K562 (cell line): ENCODE results near the gene IRS2. TPM values are rescaled to one million over a fixed set of nuclear protein-coding genes. Genes with fewer than 3 reads are reported as not detected.

Source experiments
- ATAC-seq: fragments of 200-7000 bp; cut with Tn5 transposase; 3 replicates; pipeline ENCODE4 v1.9.1; 2020; ENCODE audit warnings: moderate library complexity
- BruUV-seq: library from RNA; stranded (reverse); fragments of 400-500 nt; replicated peaks from 2 replicates; lab custom pipeline; 2021; lab: Mats Ljungman, UMichigan
- CTCF ChIA-PET: fragments of 300-600 bp; formaldehyde crosslinking; extraction: SDS; loops from one replicate; lab custom pipeline; 2021; ENCODE audit warnings: low intra/inter-chr PET ratio; lab: Yijun Ruan, JAX
- POLR2A ChIA-PET: fragments of 300-600, 350-650 bp; sonication (Branson Sonifier 250); formaldehyde crosslinking; extraction: SDS; loops from one replicate; lab custom pipeline; 2021; ENCODE audit warnings: antibody characterized with exemption, inconsistent platforms; lab: Yijun Ruan, JAX
- DNase-seq, 4 experiments: peaks; one replicate each; pipeline versions ENCODE4 v3.0.0 to v3.0.0-alpha.2; 2011 to 2018; ENCODE audit warnings: low spot score in 3 of 4, mixed read lengths in 3 of 4; ENCODE audit errors: extremely low read depth in 1 of 4
- FAIRE-seq: peaks from 2 replicates; lab custom pipeline; 2011; peaks lifted over from hg19 to GRCh38; lab: Jason Lieb, UNC
- H2AFZ ChIP-seq: 2 replicates; pipeline ENCODE4 v1.6.0; 2011; ENCODE audit warnings: low read depth, low read length, control low read depth, inconsistent platforms
- H3K27ac ChIP-seq: fragments of 200-600 bp; 3 replicates; pipeline ENCODE4 v1.8.0; 2011; ENCODE audit warnings: low read depth, mild to moderate bottlenecking, control low read depth, inconsistent platforms, low read length, moderate library complexity, mixed read lengths; ENCODE audit errors: extremely low read depth
- H3K27me3 ChIP-seq, 2 experiments: fragments of 300-600 bp in 1 of 2; 2 replicates in 1 of 2; 3 replicates in 1 of 2; pipeline versions ENCODE4 v1.6.0 to v1.8.0; 2011; ENCODE audit warnings: inconsistent platforms in 2 of 2, low read length in 2 of 2, mild to moderate bottlenecking in 1 of 2, mixed read lengths in 1 of 2, moderate library complexity in 1 of 2; ENCODE audit not compliant: control insufficient read depth in 2 of 2, insufficient read depth in 2 of 2
- H3K36me3 ChIP-seq: fragments of 300-600 bp; 3 replicates; pipeline ENCODE4 v1.8.0; 2011; ENCODE audit warnings: mild to moderate bottlenecking, low read length, inconsistent platforms; ENCODE audit not compliant: control insufficient read depth, insufficient read depth
- H3K4me1 ChIP-seq, 2 experiments: fragments of 200-600 bp in 1 of 2; replicated peaks in 1 of 2; 2 replicates in 1 of 2; 3 replicates in 1 of 2; pipeline versions ENCODE4 v1.5.1 to v1.8.0; 2011; ENCODE audit warnings: inconsistent platforms in 2 of 2, low read length in 2 of 2, mild to moderate bottlenecking in 1 of 2, mixed read lengths in 1 of 2, moderate library complexity in 1 of 2; ENCODE audit not compliant: control insufficient read depth in 2 of 2, insufficient read depth in 2 of 2
- H3K4me2 ChIP-seq: 2 replicates; pipeline ENCODE4 v1.6.1; 2011; ENCODE audit warnings: low read length, control low read depth, inconsistent platforms, mixed read lengths; ENCODE audit not compliant: insufficient read depth
- H3K4me3 ChIP-seq: fragments of 200-600 bp; sonication (generic), shearing (Covaris generic); 2 replicates; pipeline ENCODE4 v1.5.1; 2016; ENCODE audit warnings: control low read depth, inconsistent platforms
- H3K79me2 ChIP-seq: fragments of 200-600 bp; 3 replicates; pipeline ENCODE4 v1.8.0; 2011; ENCODE audit warnings: low read length, inconsistent platforms; ENCODE audit not compliant: control insufficient read depth, insufficient read depth
- H3K9ac ChIP-seq, 2 experiments: 2 replicates each; pipeline versions ENCODE4 v1.6.0 to v1.6.1; 2011; ENCODE audit warnings: low read depth in 2 of 2, low read length in 2 of 2, control low read depth in 1 of 2, inconsistent platforms in 1 of 2, mild to moderate bottlenecking in 1 of 2, mixed read lengths in 1 of 2; ENCODE audit not compliant: insufficient read depth in 1 of 2
- H3K9me1 ChIP-seq: one replicate; pipeline ENCODE4 v1.6.0; 2011; ENCODE audit warnings: inconsistent platforms, mild to moderate bottlenecking, low read length, moderate library complexity; ENCODE audit not compliant: control insufficient read depth, insufficient read depth
- H3K9me3 ChIP-seq: replicated peaks from 2 replicates; pipeline ENCODE4 v1.5.1; 2011; ENCODE audit warnings: low read depth, low read length, inconsistent platforms; ENCODE audit not compliant: control insufficient read depth, insufficient read depth
- H4K20me1 ChIP-seq: replicated peaks from 2 replicates; pipeline ENCODE4 v1.6.1; 2011; ENCODE audit warnings: low read length, inconsistent platforms, mixed read lengths; ENCODE audit not compliant: control insufficient read depth, insufficient read depth
- ARHGAP35 ChIP-seq: fragments of 450-650 bp; IDR thresholded peaks from 2 replicates; pipeline ENCODE4 v1.6.1; 2018; ENCODE audit not compliant: partially characterized antibody
- CBFB ChIP-seq: sonication (generic); formaldehyde crosslinking; IDR thresholded peaks from 2 replicates; pipeline ENCODE4 v1.4.0; 2020; ENCODE audit warnings: mild to moderate bottlenecking, missing genetic modification reagents
- JUND ChIP-seq, 2 experiments: IDR thresholded peaks; 2 replicates in 1 of 2; 3 replicates in 1 of 2; pipeline ENCODE4 v1.6.1; 2011; ENCODE audit warnings: borderline replicate concordance in 2 of 2, low read depth in 2 of 2, low read length in 2 of 2, improper control_type of control experiment in 1 of 2, missing biosample characterization in 1 of 2, missing genetic modification characterization in 1 of 2, missing genetic modification reagents in 1 of 2
- SMAD2 ChIP-seq: fragments of 150-350 bp; IDR thresholded peaks from 2 replicates; pipeline ENCODE4 v1.6.1; 2014; ENCODE audit warnings: low read depth, mild to moderate bottlenecking, low read length
- WGBS: fragments of 100-300 bp; shearing (Covaris generic); methylation state at CpG from one replicate; pipeline ENCODE4 v1.1.6; 2016; ENCODE audit warnings: low coverage, mixed read lengths; ENCODE audit not compliant: insufficient coverage; ENCODE audit errors: missing lambda C conversion rate; 5-methylcytosine and 5-hydroxymethylcytosine counted together
- in situ Hi-C: fragments of 300-500 bp; cut with MboI; formaldehyde crosslinking; loops from 4 replicates; pipeline ENCODE4 v1.15.0; 2018; ENCODE audit warnings: inconsistent platforms, mixed read lengths
- intact Hi-C: fragments of 100-400 bp; cut with micrococcal nuclease; formaldehyde crosslinking; loops from 2 replicates; pipeline ENCODE4 v1.14.2; 2022
- polyA plus RNA-seq, 8 experiments: library from polyadenylated mRNA; depleted of rRNA in 4 of 8; stranded (reverse) in 5 of 8; unstranded in 3 of 8; fragments of >200 nt; fragmentation: Nextera tagmentation in 2 of 8; fragmentation: Illumina TruSeq in 1 of 8; extraction: Ambion mirVana in 2 of 8; extraction: Trizol in 1 of 8; gene quantifications; 2 replicates each; pipeline versions ENCODE4 v1.2.1 to v1.2.3, GENCODE V29; 2011 to 2014; ENCODE audit warnings: inconsistent platforms in 1 of 8, missing spikeins in 1 of 8
- total RNA-seq, 7 experiments: library from RNA; depleted of rRNA in 6 of 7; stranded (reverse); fragments of >200 nt in 6 of 7; fragmentation: Illumina TruSeq in 2 of 7; extraction: Trizol in 2 of 7; gene quantifications; 2 replicates each; pipeline versions ENCODE4 v1.2.1 to v1.2.3, GENCODE V29; 2011 to 2021; ENCODE audit warnings: low replicate concordance in 1 of 7
- TF ChIP-seq, protein P1 (sequence below): fragments of 450-650 bp; IDR thresholded peaks from 2 replicates; pipeline ENCODE4 v1.6.1; 2018; ENCODE audit warnings: mild to moderate bottlenecking, low read depth; ENCODE audit not compliant: partially characterized antibody
- TF ChIP-seq, protein P2 (sequence below), 2 experiments: fragments of 450-650 bp in 1 of 2; sonication (generic) in 1 of 2; formaldehyde crosslinking in 1 of 2; IDR thresholded peaks in 1 of 2; conservative IDR thresholded peaks in 1 of 2; 2 replicates each; pipeline versions ENCODE4 v1.6.1 to v1.8.1; 2016 to 2023; ENCODE audit warnings: mild to moderate bottlenecking in 2 of 2, moderate library complexity in 2 of 2, inconsistent platforms in 1 of 2, missing genetic modification reagents in 1 of 2

The IRS2 gene
- total and polyA plus RNA-seq, 9 of the 15 experiments (the other 6 are each of a cell fraction or from before 2014, with no cell fraction given), result 0.36 to 4.6 (median 0.63) TPM

DNA sequence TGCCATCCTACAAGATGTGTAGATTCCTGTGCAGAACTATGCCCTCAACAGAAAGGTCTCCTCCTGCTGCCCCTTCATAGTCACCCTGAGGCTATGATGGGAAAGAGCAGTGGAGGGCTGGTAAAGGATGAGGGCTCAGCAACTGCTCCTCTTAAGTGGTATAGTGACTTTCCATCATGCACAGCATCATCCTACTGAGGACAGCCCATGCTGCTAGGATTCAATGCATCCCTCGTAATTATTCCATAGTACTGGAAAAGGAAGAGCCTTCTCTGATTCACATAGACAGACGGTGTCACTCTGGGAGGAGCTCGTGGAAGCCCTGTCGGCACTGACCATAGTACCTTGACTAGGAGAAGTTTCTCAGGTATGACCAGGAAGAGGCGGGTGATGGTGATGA is 47.6 kb upstream of the IRS2 start:
- Histone ChIP-seq H3K36me3 (no peaks in the 10 kb centered on the region), H3K27ac (no peak overlapping the region), H3K9me1 (no peaks in the 10 kb centered on the region), H4K20me1 (no peaks in the 10 kb centered on the region), H3K79me2 (no peaks in the 10 kb centered on the region), H3K27me3 (peaks cover 0 to 15% of the 10 kb centered on the region in 2 experiments; a peak in 2 of 5 replicates), H3K9me3 (no peaks in the 10 kb centered on the region), H3K9ac (no peak overlapping the region), H2AFZ (no peak overlapping the region), H3K4me1 (no peaks in the 10 kb centered on the region), H3K4me2 (no peak overlapping the region), H3K4me3 (no peak overlapping the region)
- FAIRE-seq (no peak), ATAC-seq (no peak), DNase-seq (no peak)
- no peak for TF ChIP-seq JUND (IDR thresholded peaks at IDR 0.05; ENCODE audit: borderline replicate concordance, low read depth, low read length)
- no peak for TF ChIP-seq JUND (tag; IDR thresholded peaks at IDR 0.05; ENCODE audit: borderline replicate concordance, low read depth, low read length)
- TF ChIP-seq, protein P1, sequence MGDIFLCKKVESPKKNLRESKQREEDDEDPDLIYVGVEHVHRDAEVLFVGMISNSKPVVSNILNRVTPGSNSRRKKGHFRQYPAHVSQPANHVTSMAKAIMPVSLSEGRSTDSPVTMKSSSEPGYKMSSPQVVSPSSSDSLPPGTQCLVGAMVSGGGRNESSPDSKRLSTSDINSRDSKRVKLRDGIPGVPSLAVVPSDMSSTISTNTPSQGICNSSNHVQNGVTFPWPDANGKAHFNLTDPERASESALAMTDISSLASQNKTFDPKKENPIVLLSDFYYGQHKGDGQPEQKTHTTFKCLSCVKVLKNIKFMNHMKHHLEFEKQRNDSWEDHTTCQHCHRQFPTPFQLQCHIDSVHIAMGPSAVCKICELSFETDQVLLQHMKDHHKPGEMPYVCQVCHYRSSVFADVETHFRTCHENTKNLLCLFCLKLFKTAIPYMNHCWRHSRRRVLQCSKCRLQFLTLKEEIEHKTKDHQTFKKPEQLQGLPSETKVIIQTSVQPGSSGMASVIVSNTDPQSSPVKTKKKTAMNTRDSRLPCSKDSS, result no peak
- no peak for TF ChIP-seq CBFB (CRISPR knock-in tag)
- TF ChIP-seq, protein P2, sequence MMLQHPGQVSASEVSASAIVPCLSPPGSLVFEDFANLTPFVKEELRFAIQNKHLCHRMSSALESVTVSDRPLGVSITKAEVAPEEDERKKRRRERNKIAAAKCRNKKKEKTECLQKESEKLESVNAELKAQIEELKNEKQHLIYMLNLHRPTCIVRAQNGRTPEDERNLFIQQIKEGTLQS (IDR thresholded peaks at IDR 0.05), result no peak
- TF ChIP-seq, protein P2 (CRISPR knock-in tag; conservative IDR thresholded peaks at IDR 0.05), result no peak
- TF ChIP-seq ARHGAP35, result no peak
- no peak for TF ChIP-seq SMAD2
- ChIA-PET POLR2A (no interaction called here), CTCF (no interaction called here)
- intact Hi-C loops (no loop called here), in situ Hi-C loops (no loop called here)
- no TSS peak for BruUV-seq
- WGBS, result 0% methylated on average over 4 of the region's 5 CpGs
